HG02840 (cell line): ENCODE measurements around the gene ARL14.

Source experiments
- ATAC-seq: cut with Tn5 transposase; IDR thresholded peaks from one replicate; pipeline ENCODE4 v1.9.1; 2021; ENCODE audit warnings: mild to moderate bottlenecking, moderate library complexity, moderate number of reproducible peaks; ENCODE audit not compliant: unreplicated experiment, low FRiP score

Gene ARL14

DNA sequence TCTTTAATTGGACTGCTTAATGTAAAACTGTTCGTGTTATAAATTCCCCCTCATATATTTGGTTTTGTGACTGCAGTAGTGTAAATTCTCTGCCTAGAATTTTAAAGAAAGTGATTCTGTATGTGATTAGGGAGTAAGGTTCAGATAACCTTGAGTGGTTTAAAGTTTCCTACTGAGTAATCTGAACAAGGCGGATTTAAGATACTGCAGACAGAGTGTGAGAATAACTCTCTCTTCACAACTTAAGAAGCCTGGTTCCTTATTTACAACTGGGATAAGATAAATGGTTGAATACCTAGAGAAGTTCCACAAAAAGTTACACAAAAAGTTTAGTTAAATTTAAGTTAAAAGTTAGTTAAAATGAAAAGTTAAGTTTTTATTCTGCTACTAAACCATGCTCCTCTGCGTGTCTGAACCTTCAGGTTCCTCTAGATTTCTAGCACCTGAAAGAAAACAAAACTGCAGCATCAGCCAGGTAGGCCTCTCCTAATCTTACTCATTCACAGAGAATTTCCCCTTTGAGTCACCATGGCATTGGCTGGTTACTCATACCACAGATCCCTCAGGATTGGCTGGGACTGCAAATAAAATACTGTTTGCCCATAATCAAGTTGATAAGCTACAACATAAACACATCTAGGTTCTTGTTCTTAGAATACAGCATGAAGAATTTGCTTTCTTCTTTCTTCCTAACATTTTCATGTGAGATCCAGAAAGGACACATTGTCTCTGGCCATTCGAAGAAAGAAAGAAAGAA is at the start of gene ARL14:
Gene ARL14, plus strand, starts transcription at position 614 of the 757 bp plus-strand sequence. CDS start 187 bp downstream, outside the sequence.
- ATAC-seq, result no peak

GRCh38 chr3:160629491-160629890 is 47.5 kb upstream of the ARL14 start:
- no peak for ATAC-seq

- ATAC-seq, result no peak
Observed at GRCh38 chr3:160633361-160634083, 43.4 kb upstream of the ARL14 start.

GRCh38 chr3:160635213-160635612 is 41.7 kb upstream of the ARL14 start:
- ATAC-seq, result no peak

- no peak for ATAC-seq
Observed at GRCh38 chr3:160637086-160637485, 39.9 kb upstream of the ARL14 start.

DNA sequence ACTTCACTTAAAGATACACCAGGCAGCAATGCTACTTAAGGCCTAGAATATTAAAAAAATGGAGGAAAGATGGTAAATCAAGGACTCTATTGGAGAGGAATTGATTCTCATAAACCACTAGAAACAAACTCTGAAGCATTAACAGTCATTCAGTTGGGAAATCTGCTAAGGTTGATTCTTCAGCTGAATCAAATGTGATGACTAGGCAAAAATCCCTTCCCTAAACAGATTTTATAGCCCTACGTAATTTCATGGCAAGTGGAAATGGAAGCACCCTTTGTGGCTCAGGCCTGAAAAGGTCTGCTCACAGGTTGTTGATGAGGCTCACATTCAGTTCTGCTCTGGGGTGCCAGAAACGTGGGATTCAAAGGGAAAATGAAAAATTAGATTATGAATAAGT is 38.8 kb upstream of the ARL14 start:
- ATAC-seq, result no peak

- ATAC-seq, result no peak
Observed at GRCh38 chr3:160641665-160642309, 35.2 kb upstream of the ARL14 start.

GRCh38 chr3:160643994-160644393 is 33.0 kb upstream of the ARL14 start:
- no peak for ATAC-seq

GRCh38 chr3:160644491-160644890 is 32.5 kb upstream of the ARL14 start:
- no peak for ATAC-seq

GRCh38 chr3:160648701-160649100 is 28.3 kb upstream of the ARL14 start:
- ATAC-seq, result no peak

GRCh38 chr3:160649596-160649995 is 27.4 kb upstream of the ARL14 start:
- ATAC-seq, result no peak

DNA sequence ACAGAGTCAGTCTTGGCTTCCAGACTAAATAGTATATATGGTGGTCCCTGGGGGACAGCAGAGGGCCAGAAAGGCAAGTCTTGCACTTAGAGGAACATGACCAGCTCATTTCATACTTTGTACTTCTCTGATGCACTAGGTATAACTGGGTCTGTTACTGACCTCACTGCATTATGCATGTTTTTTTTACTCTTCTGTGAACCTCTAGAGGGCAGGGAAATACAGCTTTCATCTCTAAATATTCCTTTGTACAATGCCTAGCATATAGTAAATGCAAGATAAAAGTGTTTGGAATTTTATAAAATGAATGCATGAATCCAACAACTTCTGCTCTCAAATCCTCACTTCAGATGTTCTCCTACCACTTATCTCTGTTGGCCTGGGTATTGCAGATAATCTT is 23.4 kb upstream of the ARL14 start:
- no peak for ATAC-seq

DNA sequence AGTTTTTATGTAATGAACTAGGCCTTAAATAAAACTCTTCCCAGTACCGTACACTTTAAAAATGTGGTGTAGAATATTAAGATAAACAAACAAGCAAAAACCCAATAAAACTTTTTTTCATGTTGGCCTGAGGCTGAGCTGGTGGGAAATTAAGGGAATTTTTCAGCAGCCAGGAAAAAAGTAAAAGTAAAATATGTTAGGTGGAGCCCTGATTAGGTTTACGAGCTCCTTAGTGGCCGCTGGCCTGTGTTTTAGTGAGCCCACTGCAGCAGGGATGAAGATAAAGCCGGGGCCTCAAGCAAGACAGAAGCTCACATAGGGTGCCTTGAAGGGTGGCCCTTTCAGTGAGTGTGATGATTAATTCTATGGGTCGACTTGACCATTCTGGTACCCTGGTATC is 16.1 kb upstream of the ARL14 start:
- no peak for ATAC-seq

DNA sequence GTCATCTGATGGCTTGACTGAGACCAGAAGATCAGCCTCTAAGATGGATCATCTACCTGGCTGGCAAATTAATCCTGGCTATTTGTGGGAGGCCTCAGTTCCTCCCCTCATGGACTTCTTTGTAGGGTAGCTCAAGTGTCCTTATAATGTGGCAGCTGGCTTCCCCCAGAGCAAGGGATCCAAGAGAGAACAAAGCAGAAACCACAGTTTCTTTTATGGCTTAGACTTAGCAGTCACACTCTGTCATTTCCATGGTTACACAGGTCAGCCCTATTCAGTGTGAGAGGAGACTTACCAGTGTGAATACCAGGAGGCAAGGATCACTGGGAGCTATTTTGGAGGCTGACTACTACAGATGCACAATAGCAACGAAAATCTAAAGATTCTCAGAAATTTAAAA is 15.3 kb upstream of the ARL14 start:
- no peak for ATAC-seq

GRCh38 chr3:160665231-160665630 is 11.7 kb upstream of the ARL14 start:
- no peak for ATAC-seq

DNA sequence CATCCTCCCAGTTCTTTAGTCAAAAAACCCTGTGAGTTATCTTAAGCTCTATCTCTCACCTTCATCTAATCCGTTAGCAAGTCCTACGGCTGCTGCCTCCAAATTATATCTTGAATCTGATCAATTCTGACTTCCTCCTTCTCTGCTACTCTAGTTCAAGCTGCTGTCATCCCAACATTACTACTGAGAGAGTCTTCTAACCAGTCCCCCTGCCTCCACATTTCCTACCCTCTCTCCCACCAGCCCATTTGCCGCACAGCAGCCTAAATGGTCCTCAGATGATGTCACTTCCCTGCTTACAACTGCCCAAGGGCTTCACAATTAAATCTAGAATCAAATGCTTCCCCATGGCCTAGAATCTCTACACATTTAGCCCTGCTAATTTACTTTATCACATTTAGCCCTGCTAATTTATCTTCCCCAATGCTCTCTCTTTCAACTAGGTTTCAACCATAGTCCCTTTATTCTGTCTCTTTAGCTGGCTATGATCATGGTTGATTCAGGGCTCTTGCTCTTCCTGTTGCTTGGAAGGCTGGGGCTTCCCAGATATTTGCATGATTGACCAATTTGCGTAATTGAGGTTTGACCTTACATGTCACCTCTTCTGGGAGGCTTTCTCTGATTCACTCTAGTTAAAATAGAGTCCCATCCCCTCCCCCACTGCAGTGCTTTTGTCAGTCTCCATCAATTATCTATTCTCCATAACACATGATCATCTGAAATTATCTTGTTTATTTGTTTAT is 11.0 kb upstream of the ARL14 start:
- ATAC-seq, result peak; percentile 95

- ATAC-seq, result no peak
Observed at GRCh38 chr3:160667452-160667851, 9.5 kb upstream of the ARL14 start.

DNA sequence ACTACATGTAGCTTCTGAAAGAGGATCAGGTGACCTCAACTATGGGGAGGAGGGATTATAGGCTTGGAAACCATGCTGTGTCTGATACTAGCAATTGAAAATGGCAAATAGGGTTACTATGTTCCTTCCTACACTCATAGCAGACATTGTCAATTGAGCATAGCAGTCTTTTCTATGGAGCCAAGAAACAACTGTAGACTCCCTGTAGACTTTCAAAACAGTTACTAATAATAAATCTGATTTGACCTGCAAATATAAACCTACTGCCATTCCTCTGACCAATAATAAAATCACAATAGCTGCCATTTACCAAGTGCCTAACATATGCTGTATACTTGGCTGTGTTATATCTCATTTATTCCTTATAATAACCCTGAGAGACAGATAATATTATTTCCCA is 8.5 kb upstream of the ARL14 start:
- ATAC-seq, result no peak

GRCh38 chr3:160671231-160671630 is 5.7 kb upstream of the ARL14 start:
- peak; percentile 90 for ATAC-seq

DNA sequence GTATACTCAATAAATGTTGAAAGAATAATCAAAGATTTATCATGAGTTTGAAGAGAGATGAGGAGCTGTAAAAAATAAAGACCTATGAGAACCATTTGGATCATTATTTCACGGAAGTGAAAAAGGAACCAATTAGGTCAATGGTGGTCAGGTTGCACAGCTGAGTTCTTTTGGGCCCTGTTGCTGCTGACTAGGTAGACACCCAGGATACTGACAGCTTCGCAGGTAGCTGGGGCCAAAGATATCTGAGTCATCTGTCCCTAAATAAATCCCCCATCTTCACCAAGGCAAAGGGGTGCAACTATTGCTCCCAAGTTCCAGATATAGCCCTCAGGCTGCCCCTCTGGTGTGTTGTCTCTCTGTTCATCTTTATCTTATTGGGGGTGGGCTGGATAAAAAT is 5.0 kb upstream of the ARL14 start:
- ATAC-seq, result no peak

- no peak for ATAC-seq
Observed at GRCh38 chr3:160673188-160673587, 3.8 kb upstream of the ARL14 start.
